ENCODE measurements around the gene FOXN3. TPM values are rescaled to one million over a fixed set of nuclear protein-coding genes. Genes with fewer than 3 reads are reported as not detected.
"Not testable (repeated sequence)": the region's sequence is repeated elsewhere in the genome, so short reads cannot be mapped to it uniquely, and the experiment has no call there.

Gene FOXN3
- total RNA-seq, 1 donor from 2014 or later, result 106 TPM

DNA sequence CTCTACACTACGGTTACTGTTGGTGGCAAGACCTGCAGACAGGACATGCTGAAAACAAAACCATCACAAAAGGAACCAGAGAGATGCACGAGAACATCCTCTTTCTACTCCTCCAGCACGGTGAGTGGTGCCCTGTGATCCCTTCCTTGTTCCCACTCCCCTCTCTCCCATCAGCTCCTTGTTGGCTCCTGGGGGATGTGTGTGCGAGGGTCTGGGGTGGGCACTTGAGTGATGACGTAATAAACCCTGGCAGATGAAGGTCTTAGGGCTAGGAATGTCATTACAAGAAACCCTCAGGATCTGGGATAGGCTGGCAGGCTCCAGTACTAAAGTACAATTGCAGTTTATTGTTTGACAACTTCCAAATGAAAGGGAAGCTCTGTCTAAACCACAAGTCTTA, 261.5 kb downstream of the FOXN3 start:
- no peak overlapping the region for H3K4me3 Mint-ChIP-seq
- H3K27me3 Mint-ChIP-seq, result no peaks in the 10 kb centered on the region
- no peak for DNase-seq
- CTCF ChIA-PET, result no interaction called here
- TF ChIP-seq, protein P1, sequence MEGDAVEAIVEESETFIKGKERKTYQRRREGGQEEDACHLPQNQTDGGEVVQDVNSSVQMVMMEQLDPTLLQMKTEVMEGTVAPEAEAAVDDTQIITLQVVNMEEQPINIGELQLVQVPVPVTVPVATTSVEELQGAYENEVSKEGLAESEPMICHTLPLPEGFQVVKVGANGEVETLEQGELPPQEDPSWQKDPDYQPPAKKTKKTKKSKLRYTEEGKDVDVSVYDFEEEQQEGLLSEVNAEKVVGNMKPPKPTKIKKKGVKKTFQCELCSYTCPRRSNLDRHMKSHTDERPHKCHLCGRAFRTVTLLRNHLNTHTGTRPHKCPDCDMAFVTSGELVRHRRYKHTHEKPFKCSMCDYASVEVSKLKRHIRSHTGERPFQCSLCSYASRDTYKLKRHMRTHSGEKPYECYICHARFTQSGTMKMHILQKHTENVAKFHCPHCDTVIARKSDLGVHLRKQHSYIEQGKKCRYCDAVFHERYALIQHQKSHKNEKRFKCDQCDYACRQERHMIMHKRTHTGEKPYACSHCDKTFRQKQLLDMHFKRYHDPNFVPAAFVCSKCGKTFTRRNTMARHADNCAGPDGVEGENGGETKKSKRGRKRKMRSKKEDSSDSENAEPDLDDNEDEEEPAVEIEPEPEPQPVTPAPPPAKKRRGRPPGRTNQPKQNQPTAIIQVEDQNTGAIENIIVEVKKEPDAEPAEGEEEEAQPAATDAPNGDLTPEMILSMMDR (IDR thresholded peaks at IDR 0.05), result no peak
- peaks cover 8% of the 10 kb centered on the region for H3K4me1 Mint-ChIP-seq
- intact Hi-C loops (cut with micrococcal nuclease), result no loop called here
- H3K36me3 Mint-ChIP-seq (ENCODE audit: low read depth), result peaks cover 34% of the 10 kb centered on the region
- POLR2A ChIA-PET, result no interaction called here
- ATAC-seq (ENCODE audit: low read depth), result no peak
- H3K9me3 Mint-ChIP-seq, result peaks cover 14% of the 10 kb centered on the region
- H3K27ac Mint-ChIP-seq, result no peak overlapping the region

DNA sequence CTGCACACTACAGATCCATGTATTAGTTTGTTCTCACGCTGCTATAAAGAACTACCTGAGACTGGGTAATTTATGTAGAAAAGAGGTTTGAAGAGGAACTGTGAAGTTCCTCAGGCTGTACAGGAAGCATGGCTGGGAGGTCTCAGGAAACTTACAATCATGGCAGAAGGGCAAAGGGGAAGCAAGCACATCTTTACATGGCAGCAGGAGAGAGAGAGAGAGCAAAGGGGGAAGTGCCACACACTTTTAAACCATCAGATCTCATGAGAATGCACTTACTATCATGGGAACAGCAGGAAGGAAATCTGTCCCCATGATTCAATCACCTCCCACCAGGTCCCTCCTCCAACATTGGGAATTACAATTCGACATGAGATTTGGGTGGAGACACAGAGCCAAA, 265.3 kb downstream of the FOXN3 start:
- POLR2A ChIA-PET; H3K27me3 Mint-ChIP-seq; DNase-seq; H3K4me3 Mint-ChIP-seq; intact Hi-C loops (cut with micrococcal nuclease); CTCF ChIA-PET; H3K4me1 Mint-ChIP-seq; ATAC-seq (ENCODE audit: low read depth): not testable (repeated sequence)
- H3K36me3 Mint-ChIP-seq (ENCODE audit: low read depth), result peaks cover 14% of the 10 kb centered on the region
- H3K9me3 Mint-ChIP-seq, result peaks cover 17% of the 10 kb centered on the region
- H3K27ac Mint-ChIP-seq, result peak overlapping the region; percentile 10

DNA sequence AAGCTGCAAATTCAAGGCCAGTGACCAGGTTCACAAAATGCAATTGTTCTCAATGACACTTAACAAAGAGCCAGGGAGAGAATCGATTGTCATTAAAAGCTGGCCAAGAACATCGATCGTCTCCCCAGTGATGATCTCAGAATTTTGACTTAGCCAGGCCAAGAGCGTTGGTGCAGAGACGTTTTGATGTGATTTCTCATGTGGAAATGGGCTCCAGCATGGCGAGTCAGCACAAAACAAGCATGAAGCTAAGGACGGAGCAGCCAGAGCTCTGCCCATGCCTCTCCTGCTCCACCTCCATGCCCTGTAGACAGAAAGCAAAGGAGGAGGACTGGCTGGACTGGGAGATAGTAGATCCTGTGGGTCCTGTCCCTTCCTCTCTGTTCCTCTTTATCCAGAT, 270.8 kb downstream of the FOXN3 start:
- intact Hi-C loops (cut with micrococcal nuclease), result no loop called here
- ChIA-PET POLR2A (no interaction called here), CTCF (no interaction called here)
- DNase-seq, result no peak
- TF ChIP-seq, protein P1 (IDR thresholded peaks at IDR 0.05), result no peak
- Mint-ChIP-seq H3K36me3 (ENCODE audit: low read depth) (no peaks in the 10 kb centered on the region), H3K27me3 (peaks cover 2% of the 10 kb centered on the region), H3K27ac (no peak overlapping the region), H3K4me3 (no peak overlapping the region), H3K9me3 (peaks cover 6% of the 10 kb centered on the region), H3K4me1 (no peaks in the 10 kb centered on the region)
- ATAC-seq (ENCODE audit: low read depth), result no peak

DNA sequence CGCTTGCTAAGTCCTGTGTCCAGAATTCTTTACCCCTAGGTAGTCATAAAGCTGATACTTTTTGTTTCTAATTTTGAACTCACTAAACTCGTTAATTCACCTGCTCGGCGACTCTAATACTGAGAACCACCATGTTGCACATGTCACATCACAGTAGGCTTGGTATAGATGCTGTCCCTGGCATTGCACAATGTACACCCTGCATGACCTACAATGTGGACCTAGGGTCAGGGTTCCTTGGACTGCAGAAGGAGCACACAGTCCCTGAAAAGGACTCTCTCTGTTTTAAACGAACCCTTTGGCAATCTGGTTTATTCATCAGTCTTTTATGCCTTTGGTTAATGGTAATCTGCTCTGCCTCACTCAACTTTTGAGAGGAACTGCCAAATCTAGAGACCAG, 272.4 kb downstream of the FOXN3 start:
- no peak for ATAC-seq (ENCODE audit: low read depth)
- H3K36me3 Mint-ChIP-seq (ENCODE audit: low read depth), result no peaks in the 10 kb centered on the region
- CTCF ChIA-PET, result no interaction called here
- H3K27me3 Mint-ChIP-seq, result peaks cover 4% of the 10 kb centered on the region
- DNase-seq, result no peak
- H3K4me1 Mint-ChIP-seq, result no peaks in the 10 kb centered on the region
- no peak overlapping the region for H3K4me3 Mint-ChIP-seq
- no peaks in the 10 kb centered on the region for H3K9me3 Mint-ChIP-seq
- TF ChIP-seq, protein P1 (IDR thresholded peaks at IDR 0.05), result no peak
- no peak overlapping the region for H3K27ac Mint-ChIP-seq
- intact Hi-C loops (cut with micrococcal nuclease), result no loop called here
- POLR2A ChIA-PET, result no interaction called here

DNA sequence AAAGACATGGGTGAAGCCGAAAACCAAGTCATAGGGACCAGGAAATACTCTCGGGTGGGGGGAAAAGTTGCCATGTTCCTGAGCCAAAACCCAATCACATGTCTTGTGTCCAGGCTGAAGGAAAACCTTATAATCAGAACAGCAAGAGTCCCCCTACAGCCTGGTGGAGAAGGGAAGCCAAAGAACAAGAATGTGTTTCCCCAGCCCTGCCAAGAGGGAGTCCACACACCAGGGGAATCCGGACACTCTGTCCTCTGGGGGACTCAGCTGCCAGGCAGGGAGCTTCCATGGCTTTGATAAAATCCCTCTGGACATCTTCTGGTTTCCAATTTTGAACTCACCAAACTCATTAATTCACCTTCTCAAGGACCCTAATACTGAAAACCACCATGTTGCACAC, 273.0 kb downstream of the FOXN3 start:
- peaks cover 7% of the 10 kb centered on the region for H3K27me3 Mint-ChIP-seq
- ATAC-seq (ENCODE audit: low read depth) (no peak), DNase-seq (no peak)
- no peak overlapping the region for H3K27ac Mint-ChIP-seq
- H3K36me3 Mint-ChIP-seq (ENCODE audit: low read depth), result no peaks in the 10 kb centered on the region
- no peak overlapping the region for H3K4me3 Mint-ChIP-seq
- intact Hi-C loops (cut with micrococcal nuclease), result no loop called here
- ChIA-PET CTCF (no interaction called here), POLR2A (no interaction called here)
- no peaks in the 10 kb centered on the region for H3K4me1 Mint-ChIP-seq
- TF ChIP-seq, protein P1 (IDR thresholded peaks at IDR 0.05), result no peak
- H3K9me3 Mint-ChIP-seq, result no peaks in the 10 kb centered on the region

DNA sequence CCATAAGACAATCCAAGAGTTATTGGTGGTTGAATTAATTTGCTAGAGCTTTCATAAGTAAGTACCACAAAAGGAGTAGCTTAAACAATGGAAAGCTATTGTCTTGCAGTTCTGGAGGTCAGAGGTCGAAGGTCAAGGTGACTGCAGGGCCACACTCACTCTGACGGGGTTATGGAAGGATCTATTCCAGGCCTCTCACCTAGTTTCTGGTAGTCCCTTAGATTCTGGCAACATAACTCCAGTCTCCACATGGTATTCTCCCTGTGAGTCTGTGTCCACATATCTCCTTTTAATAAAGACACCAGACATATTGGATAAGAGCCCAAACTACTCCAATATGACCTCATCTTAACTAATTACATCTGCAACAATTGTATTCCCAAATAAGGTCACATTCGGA, 273.4 kb downstream of the FOXN3 start:
- POLR2A ChIA-PET, result no interaction called here

More for the DNA sequence above, 273.4 kb downstream of the FOXN3 start:
- no peaks in the 10 kb centered on the region for H3K9me3 Mint-ChIP-seq
- TF ChIP-seq, protein P1 (IDR thresholded peaks at IDR 0.05), result no peak
- DNase-seq, result no peak
- no peak for ATAC-seq (ENCODE audit: low read depth)
- H3K27ac Mint-ChIP-seq, result no peak overlapping the region
- H3K27me3 Mint-ChIP-seq, result peaks cover 7% of the 10 kb centered on the region
- H3K36me3 Mint-ChIP-seq (ENCODE audit: low read depth), result no peaks in the 10 kb centered on the region
- CTCF ChIA-PET, result no interaction called here
- H3K4me1 Mint-ChIP-seq, result no peaks in the 10 kb centered on the region
- intact Hi-C loops (cut with micrococcal nuclease), result no loop called here
- no peak overlapping the region for H3K4me3 Mint-ChIP-seq

Data from activated B cell treated with CpG ODN at 0.5 μM for 24 hours (primary cell).